HG02588 (cell line): Measurements from ENCODE around the gene PSME4.
A peak's percentile ranks its signal among the peaks of the same experiment; 100 is the strongest.
"Not testable (repeated sequence)": the region's sequence is repeated elsewhere in the genome, so short reads cannot be mapped to it uniquely, and the experiment has no call there.

Experiments
- ATAC-seq: cut with Tn5 transposase; IDR thresholded peaks from one replicate; pipeline ENCODE4 v1.9.1; 2021; ENCODE audit warnings: mild to moderate bottlenecking, moderate library complexity; ENCODE audit not compliant: unreplicated experiment

Gene PSME4

DNA sequence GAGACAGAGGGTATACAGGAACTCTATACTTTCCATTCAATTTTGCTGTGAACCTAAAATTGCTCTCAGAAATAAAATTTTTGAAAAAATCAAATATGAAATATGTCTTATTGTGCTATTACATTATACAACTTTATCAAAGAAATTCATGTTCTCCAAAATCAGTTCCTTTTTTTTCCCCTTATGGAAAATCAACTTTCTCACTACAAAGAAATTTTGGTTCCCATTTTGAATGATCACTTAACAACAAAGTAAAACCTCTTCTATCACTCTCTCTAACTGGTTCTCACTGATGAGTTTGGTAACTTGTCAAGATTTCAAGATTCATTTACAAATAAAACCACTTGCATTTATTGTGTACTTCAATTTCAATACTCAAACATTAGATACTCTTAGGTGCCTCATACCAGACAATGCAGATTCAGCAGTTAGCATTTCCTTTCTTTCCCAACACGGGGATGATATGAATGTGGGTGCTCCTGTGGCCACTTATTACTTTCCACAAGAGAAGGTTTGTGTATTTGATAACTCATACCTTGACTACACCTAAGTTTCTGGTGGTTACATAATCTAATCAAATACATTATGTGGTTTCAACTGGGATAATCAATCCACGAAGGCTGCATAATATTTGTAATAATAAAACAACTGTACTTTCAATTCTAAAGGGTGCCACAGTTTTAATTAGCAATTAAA is 6.4 kb downstream of the PSME4 start:
- ATAC-seq: no peak

DNA sequence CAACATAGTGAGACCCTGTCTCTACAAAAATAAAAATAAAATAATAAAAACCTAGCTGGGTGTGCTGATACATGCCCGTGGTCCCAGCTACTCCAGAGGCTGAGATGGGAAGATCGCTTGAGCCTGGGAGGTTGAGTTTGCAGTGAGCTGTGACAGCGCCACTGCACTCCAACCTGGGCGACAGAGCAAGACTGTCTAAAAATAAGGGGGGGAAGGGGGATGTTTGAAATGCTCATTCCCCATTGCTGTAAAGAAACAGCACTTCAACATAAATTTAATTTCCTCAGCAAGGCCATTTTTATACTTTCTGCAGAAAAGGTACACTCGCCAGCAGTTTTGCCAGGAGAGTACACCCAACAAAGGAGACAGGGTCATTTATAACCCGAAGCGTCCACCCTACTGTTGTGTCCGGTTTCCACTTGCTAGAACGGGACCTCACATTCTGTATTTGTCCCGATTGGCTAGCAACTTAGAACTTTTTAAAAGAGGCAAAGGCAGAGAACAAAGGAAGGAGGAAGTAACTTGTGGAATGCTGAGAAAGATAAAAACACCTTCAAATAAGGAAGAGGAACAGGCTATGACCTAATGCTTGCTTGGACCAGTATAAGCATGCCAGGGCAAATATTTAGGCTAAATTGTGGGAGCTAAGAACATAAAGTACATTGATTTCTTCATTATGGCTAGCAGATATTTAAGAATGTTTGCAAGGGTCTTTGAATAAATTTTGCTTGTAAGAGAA is 9.1 kb downstream of the PSME4 start:
- ATAC-seq: not testable (repeated sequence)

DNA sequence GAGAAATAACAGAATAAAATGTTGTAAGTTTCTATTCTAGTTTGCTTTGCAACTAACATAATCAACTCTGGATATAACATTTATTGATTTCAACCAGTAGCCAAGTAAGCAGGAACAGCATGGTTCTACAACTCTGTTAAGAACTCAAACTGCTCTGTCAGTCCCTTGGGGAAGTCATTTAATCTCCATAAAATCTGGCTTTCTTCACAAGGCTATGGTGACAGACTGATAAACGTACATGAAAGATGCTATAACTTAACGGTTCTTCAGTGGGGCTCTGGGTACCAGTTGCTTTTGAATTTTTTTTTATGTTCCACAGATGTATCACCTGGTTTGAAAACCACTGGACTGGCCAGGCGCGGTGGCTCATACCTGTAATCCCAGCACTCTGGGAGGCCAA is 10.3 kb downstream of the PSME4 start:
- no peak for ATAC-seq

GRCh38 chr2:53958443-53958842 is 12.3 kb downstream of the PSME4 start:
- no peak for ATAC-seq

DNA sequence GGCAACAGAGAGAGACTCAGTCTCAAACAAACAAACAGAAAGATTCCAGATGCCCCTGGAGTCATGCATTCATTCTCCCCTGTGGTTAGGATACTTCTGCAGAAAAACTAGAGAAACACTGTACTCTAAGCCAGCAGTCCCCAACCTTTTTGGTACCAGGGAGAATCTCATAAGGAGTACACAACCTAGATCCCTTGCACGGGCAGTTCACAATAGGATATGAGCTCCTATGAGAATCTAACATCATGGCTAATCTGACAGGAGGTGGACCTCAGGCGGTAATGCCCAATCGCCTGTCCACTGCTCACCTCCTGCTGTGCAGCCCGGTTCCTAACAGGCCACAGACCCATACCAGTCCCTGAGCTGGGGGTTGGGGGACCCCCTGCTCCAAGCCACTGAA is 18.3 kb downstream of the PSME4 start:
- no peak for ATAC-seq

DNA sequence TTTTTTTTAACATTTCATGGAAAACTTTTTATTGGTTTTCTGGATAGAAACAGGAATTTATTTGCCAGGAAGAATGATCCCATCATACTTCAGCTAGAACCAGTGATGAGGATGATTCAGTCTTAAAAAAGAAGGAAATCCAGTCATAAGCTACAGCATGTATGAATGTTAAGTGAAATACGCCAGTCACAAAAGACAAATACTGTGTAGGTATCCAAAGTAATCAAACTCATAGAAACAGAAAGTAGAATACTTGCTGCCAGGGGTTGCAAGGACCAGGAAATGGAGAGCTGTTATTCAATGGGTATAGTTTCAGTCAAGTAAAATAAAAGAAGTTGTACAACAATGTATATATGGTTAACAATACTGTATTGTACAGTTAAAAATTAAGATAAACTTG is 21.3 kb downstream of the PSME4 start:
- no peak for ATAC-seq

GRCh38 chr2:53945538-53945937 is 25.3 kb downstream of the PSME4 start:
- no peak for ATAC-seq

- no peak for ATAC-seq
These were observed 26.3 kb downstream of the PSME4 start for GRCh38 chr2:53944542-53944941.

DNA sequence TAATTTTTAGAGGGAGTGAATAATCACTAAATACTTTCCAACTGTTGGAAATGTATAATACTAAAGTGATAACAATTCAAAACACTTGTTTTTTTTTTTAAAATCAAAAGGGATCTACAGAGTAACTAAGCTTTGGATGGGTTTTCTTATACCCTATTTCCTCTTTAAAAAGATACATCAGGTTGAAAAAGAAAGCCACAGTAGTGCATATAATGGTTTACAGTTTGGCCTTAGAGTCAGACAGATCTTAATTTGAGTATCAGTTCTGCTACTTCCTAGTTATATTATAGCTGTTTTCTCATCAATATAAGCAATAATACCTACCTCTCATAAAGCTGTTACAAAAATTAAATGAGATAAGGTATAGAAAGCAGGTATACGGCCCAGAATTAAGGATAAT is 28.5 kb downstream of the PSME4 start:
- ATAC-seq: no peak

- peak; percentile 52 for ATAC-seq
These were observed 29.0 kb downstream of the PSME4 start for GRCh38 chr2:53941749-53942148.

DNA sequence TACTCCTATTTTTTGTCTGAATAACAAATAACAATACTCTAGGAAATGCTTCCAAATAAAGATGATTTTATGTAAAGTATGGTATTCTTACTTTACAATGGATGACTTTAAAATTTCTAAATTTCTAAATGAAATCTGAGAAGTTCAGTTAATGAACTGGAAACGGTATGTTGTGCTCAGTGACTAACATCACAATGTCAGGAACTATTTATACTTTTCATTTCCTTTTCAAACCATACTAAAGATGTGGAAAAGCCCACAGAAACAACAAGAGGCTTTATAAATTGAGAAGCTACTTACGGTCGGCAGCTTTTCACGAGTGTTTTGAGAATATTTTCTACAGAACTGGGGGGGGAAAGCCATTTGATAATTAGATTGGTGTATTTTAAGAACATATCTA is 31.1 kb downstream of the PSME4 start:
- ATAC-seq: no peak

GRCh38 chr2:53938904-53939303 is 31.9 kb downstream of the PSME4 start:
- no peak for ATAC-seq

- ATAC-seq: no peak
These were observed 37.5 kb downstream of the PSME4 start for GRCh38 chr2:53933329-53933728.

DNA sequence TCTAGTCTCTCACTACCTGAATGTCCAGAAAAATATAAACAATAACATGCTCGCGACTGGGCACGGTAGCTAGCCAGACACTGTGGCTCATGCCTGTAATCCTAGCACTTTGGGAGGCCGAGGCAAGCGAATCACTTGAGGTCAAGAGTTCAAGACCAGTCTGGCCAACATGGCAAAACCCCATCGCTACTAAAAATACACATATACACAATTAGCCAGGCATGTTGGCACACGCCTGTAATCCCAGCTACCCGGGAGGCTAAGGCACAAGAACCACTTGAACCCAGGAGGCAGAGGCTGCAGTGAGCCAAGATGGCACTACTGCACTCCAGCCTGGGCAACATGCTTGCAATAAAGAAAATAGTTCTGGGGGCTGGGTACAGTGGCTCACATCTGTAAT is 44.5 kb downstream of the PSME4 start:
- ATAC-seq: not testable (repeated sequence)

DNA sequence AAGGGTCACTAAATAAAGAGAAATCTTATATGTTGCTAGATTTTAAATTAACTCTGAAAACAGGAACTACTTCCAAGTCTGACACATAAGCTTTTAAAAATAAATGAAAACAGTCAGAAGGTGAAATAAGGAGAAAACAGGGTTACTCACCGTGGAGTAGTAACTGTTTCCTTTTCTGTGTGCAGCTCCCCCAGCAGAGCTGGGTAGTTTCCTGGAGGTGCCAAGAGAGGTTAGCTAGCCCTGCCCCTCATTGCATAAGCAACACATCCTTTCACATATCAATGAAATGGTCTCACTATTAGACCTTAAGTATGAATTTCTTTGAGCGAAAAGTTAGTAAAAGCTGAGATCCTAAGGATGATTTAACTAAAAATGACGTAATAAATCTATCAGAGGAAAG is 57.1 kb downstream of the PSME4 start:
- ATAC-seq: peak; percentile 83

DNA sequence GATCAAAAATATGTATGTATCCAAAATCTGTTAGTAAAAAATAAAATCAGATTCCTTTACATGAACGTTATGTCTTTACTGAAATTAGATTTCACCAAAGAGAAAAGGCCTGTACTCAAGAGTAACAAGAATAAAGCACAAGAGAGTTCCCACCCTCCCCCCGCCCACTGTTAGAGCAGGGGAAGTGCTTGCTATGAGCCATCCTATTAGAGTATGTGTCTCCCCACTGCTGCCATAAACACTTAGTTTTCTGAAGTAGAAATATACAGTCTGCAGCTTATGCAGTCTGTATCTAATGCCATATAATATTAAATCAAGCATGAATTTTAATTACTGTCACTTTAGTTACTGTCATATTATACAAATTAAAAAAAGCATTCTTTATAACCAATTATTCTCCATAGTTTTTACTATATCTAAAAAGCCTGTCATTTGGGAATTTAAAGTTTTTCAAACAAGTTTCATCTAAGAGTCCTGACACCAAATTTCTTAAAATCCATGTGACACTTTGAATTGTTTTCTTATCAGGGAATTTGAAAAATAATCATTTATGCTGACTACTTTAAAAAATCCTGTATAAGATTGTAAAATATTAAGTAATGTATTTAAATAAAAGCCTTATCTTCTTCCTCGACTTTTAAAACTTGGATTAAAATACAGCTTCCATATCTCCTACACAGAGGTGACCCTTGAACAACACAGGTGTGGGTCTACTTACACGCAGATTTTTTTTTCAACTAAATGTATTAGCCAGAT is 59.2 kb downstream of the PSME4 start:
- no peak for ATAC-seq

GRCh38 chr2:53907582-53907981 is 63.2 kb downstream of the PSME4 start:
- ATAC-seq: no peak

- no peak for ATAC-seq
These were observed 65.4 kb downstream of the PSME4 start for GRCh38 chr2:53905396-53905795.

- ATAC-seq: no peak
These were observed 67.8 kb downstream of the PSME4 start for GRCh38 chr2:53903011-53903410.

GRCh38 chr2:53901192-53901591 is 69.6 kb downstream of the PSME4 start:
- ATAC-seq: no peak

DNA sequence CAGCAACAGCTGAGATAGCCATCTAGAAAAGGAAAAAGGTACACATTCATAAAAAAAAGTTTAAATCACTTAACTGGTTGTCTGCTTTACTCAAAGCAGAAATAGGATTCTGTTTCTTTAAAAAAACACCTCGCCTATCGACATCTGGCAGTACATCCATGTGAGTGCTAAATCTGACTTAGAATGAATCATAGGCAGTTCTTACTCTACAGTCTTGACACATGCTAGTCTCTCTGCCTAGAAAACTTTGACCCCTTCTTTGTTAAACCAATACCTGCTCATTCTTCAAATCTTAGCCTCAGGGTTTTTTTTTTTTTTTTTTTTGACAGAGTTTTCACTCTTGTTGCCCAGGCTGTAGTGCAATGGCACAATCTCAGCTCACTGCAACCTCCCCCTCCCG is 73.9 kb downstream of the PSME4 start:
- ATAC-seq: no peak
